ENCODE data around the gene SAMD4A.

Gene SAMD4A

GRCh38 chr14:54566410-54567223, at the start of gene SAMD4A:
Gene SAMD4A, plus strand, starts transcription at chr14:54567128. Its CDS starts 789 bp downstream, at chr14:54567917.
- CTCF ChIA-PET: interaction anchor here (0.6 to 3.4 kb wide), 5 partner anchors 7 to 208 kb away, joined by 3 to 26 read pairs (median 4); no protein-coding TSS in a partner anchor
- TF ChIP-seq BHLHE40 (IDR thresholded peaks at IDR 0.05; ENCODE audit: borderline replicate concordance) (no peak), ARNT (IDR thresholded peaks at IDR 0.05) (0 out of 2 replicates have a peak, but pooled peaks have one; percentile 8)
- POLR2A ChIA-PET: interaction anchor here (0.6 to 2.8 kb wide), 22 partner anchors 16 to 485 kb away, joined by 3 to 32 read pairs (median 3); partner anchors contain the start of genes CGRRF1 and MAPK1IP1L
- DNase-seq (ENCODE audit: extremely low spot score): peak; percentile 61

- TF ChIP-seq TARDBP (IDR thresholded peaks at IDR 0.05) (no peak), ELF4 (IDR thresholded peaks at IDR 0.05) (no peak), L3MBTL2 (conservative IDR thresholded peaks at IDR 0.05) (no peak), LEF1 (IDR thresholded peaks at IDR 0.05; ENCODE audit: borderline replicate concordance) (no peak), ZNF384 (IDR thresholded peaks at IDR 0.05) (no peak), BHLHE40 (IDR thresholded peaks at IDR 0.05; ENCODE audit: borderline replicate concordance) (no peak), CTBP1 (IDR thresholded peaks at IDR 0.05; ENCODE audit: borderline replicate concordance) (no peak), SP1 (IDR thresholded peaks at IDR 0.05) (no peak), ARNT (IDR thresholded peaks at IDR 0.05) (no peak), SUZ12 (IDR thresholded peaks at IDR 0.05) (no peak), FOXK2 (IDR thresholded peaks at IDR 0.05) (no peak), FOXM1 (IDR thresholded peaks at IDR 0.05; ENCODE audit: borderline replicate concordance) (no peak), FOXA1 (IDR thresholded peaks at IDR 0.05) (no peak), NFRKB (IDR thresholded peaks at IDR 0.05) (no peak), HDGF (IDR thresholded peaks at IDR 0.05; ENCODE audit: borderline replicate concordance) (no peak), PKNOX1 (IDR thresholded peaks at IDR 0.05) (no peak)
- DNase-seq (ENCODE audit: extremely low spot score): no peak
- ChIA-PET CTCF (interaction anchor here (1.4 kb wide), 1 partner anchor 14 kb away, joined by 3 read pairs; the partner anchor contains the start of gene CGRRF1), POLR2A (interaction anchor here (1.5 kb wide), 1 partner anchor 15 kb away, joined by 8 read pairs; the partner anchor contains the start of gene CGRRF1)
Measured at GRCh38 chr14:54524410-54524809, 42.5 kb upstream of the SAMD4A start.

- CTCF ChIA-PET: no interaction called here
- TF ChIP-seq LEF1 (IDR thresholded peaks at IDR 0.05; ENCODE audit: borderline replicate concordance) (no peak), HDGF (IDR thresholded peaks at IDR 0.05; ENCODE audit: borderline replicate concordance) (no peak), BHLHE40 (IDR thresholded peaks at IDR 0.05; ENCODE audit: borderline replicate concordance) (no peak), PKNOX1 (IDR thresholded peaks at IDR 0.05) (no peak), TARDBP (IDR thresholded peaks at IDR 0.05) (no peak), ELF4 (IDR thresholded peaks at IDR 0.05) (no peak), FOXK2 (IDR thresholded peaks at IDR 0.05) (no peak), SUZ12 (IDR thresholded peaks at IDR 0.05) (no peak), NFRKB (IDR thresholded peaks at IDR 0.05) (no peak), FOXM1 (IDR thresholded peaks at IDR 0.05; ENCODE audit: borderline replicate concordance) (no peak), SP1 (IDR thresholded peaks at IDR 0.05) (no peak), L3MBTL2 (conservative IDR thresholded peaks at IDR 0.05) (no peak)
- POLR2A ChIA-PET: interaction anchor here (1.3 kb wide), 1 partner anchor 19 kb away, joined by 6 read pairs; the partner anchor contains the start of gene CGRRF1
- DNase-seq (ENCODE audit: extremely low spot score): no peak
Measured at GRCh38 chr14:54528973-54529372, 38.0 kb upstream of the SAMD4A start.

- no peak for DNase-seq (ENCODE audit: extremely low spot score)
- POLR2A ChIA-PET: interaction anchor here (1.3 kb wide), 1 partner anchor 20 kb away, joined by 6 read pairs; the partner anchor contains the start of gene CGRRF1
- CTCF ChIA-PET: no interaction called here
- TF ChIP-seq BHLHE40 (IDR thresholded peaks at IDR 0.05; ENCODE audit: borderline replicate concordance): no peak
- TF ChIP-seq SUZ12 (IDR thresholded peaks at IDR 0.05): no peak
- no peak for TF ChIP-seq LEF1 (IDR thresholded peaks at IDR 0.05; ENCODE audit: borderline replicate concordance)
- TF ChIP-seq FOXK2 (IDR thresholded peaks at IDR 0.05): no peak
- no peak for TF ChIP-seq ARNT (IDR thresholded peaks at IDR 0.05)
- TF ChIP-seq FOXA1 (IDR thresholded peaks at IDR 0.05): no peak
- no peak for TF ChIP-seq HDGF (IDR thresholded peaks at IDR 0.05; ENCODE audit: borderline replicate concordance)
- TF ChIP-seq PKNOX1 (IDR thresholded peaks at IDR 0.05): no peak
- no peak for TF ChIP-seq L3MBTL2 (conservative IDR thresholded peaks at IDR 0.05)
- no peak for TF ChIP-seq ELF4 (IDR thresholded peaks at IDR 0.05)
- TF ChIP-seq TARDBP (IDR thresholded peaks at IDR 0.05): no peak
- TF ChIP-seq ZNF384 (IDR thresholded peaks at IDR 0.05): no peak
- TF ChIP-seq CTBP1 (IDR thresholded peaks at IDR 0.05; ENCODE audit: borderline replicate concordance): no peak
- TF ChIP-seq NFRKB (IDR thresholded peaks at IDR 0.05): no peak
- no peak for TF ChIP-seq SP1 (IDR thresholded peaks at IDR 0.05)
- no peak for TF ChIP-seq FOXM1 (IDR thresholded peaks at IDR 0.05; ENCODE audit: borderline replicate concordance)
Measured at GRCh38 chr14:54529811-54530210, 37.1 kb upstream of the SAMD4A start.

- TF ChIP-seq LEF1 (IDR thresholded peaks at IDR 0.05; ENCODE audit: borderline replicate concordance) (no peak), SP1 (IDR thresholded peaks at IDR 0.05) (no peak), ZNF384 (IDR thresholded peaks at IDR 0.05) (no peak), TARDBP (IDR thresholded peaks at IDR 0.05) (no peak), CTBP1 (IDR thresholded peaks at IDR 0.05; ENCODE audit: borderline replicate concordance) (no peak), FOXA1 (IDR thresholded peaks at IDR 0.05) (no peak), ARNT (IDR thresholded peaks at IDR 0.05) (no peak), ELF4 (IDR thresholded peaks at IDR 0.05) (no peak), FOXK2 (IDR thresholded peaks at IDR 0.05) (no peak), FOXM1 (IDR thresholded peaks at IDR 0.05; ENCODE audit: borderline replicate concordance) (no peak)
- ChIA-PET POLR2A (interaction anchor here (0.8 to 1.4 kb wide), 2 partner anchors 23 to 33 kb away, joined by 4 read pairs; partner anchors contain the start of gene CGRRF1), CTCF (interaction anchor here (0.7 kb wide), 1 partner anchor 24 kb away, joined by 3 read pairs; no protein-coding TSS in a partner anchor)
- DNase-seq (ENCODE audit: extremely low spot score): no peak
Measured at GRCh38 chr14:54532111-54533012, 34.6 kb upstream of the SAMD4A start.

All from HEK293T (cell line).